ENCODE measurements around the gene GCC1. TPM values are rescaled to one million over a fixed set of nuclear protein-coding genes. Genes with fewer than 3 reads are reported as not detected.
"Not testable (repeated sequence)": the region's sequence is repeated elsewhere in the genome, so short reads cannot be mapped to it uniquely, and the experiment has no call there.

The GCC1 gene
- total RNA-seq, 1 donor from 2014 or later = 15.6 TPM

- H3K27me3 Mint-ChIP-seq = peaks cover 22% of the 10 kb centered on the region
- H3K36me3 Mint-ChIP-seq (ENCODE audit: low read depth); H3K4me3 Mint-ChIP-seq; H3K4me1 Mint-ChIP-seq; DNase-seq; H3K27ac Mint-ChIP-seq; intact Hi-C loops (cut with micrococcal nuclease); H3K9me3 Mint-ChIP-seq: not testable (repeated sequence)
Measured at GRCh38 chr7:127540461-127540860, 44.9 kb downstream of the GCC1 start.

- Mint-ChIP-seq H3K36me3 (ENCODE audit: low read depth) (no peaks in the 10 kb centered on the region), H3K9me3 (peaks cover 4% of the 10 kb centered on the region), H3K4me3 (no peak overlapping the region), H3K27ac (no peak overlapping the region), H3K27me3 (peaks cover 29% of the 10 kb centered on the region), H3K4me1 (no peaks in the 10 kb centered on the region)
- no peak for DNase-seq
- intact Hi-C loops (cut with micrococcal nuclease) = no loop called here
Measured at GRCh38 chr7:127539116-127539515, 46.3 kb downstream of the GCC1 start.

DNA sequence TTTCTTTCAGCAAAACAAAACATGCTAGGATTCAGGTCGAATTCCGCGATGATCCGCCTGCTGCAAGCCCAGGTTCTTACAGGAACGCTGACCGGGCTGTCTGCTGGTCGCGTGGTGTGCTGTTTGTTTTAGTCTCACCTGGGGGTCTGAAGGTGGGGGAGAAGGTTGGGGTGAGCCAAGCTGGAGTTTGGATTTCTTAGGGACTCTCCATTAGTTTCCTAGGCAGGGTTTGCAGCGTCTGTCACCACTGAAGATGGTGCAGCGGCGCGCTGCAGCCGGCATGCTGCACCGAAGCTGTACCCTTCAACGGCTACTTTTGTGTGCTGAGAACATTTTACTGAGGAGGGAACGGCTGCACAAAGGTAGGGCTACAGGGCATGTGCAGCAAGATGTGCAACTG is 48.7 kb downstream of the GCC1 start:
- no peaks in the 10 kb centered on the region for H3K36me3 Mint-ChIP-seq (ENCODE audit: low read depth)
- no peaks in the 10 kb centered on the region for H3K4me1 Mint-ChIP-seq
- intact Hi-C loops (cut with micrococcal nuclease) = no loop called here
- no peaks in the 10 kb centered on the region for H3K9me3 Mint-ChIP-seq
- peaks cover 28% of the 10 kb centered on the region for H3K27me3 Mint-ChIP-seq
- H3K4me3 Mint-ChIP-seq = no peak overlapping the region
- no peak for DNase-seq
- no peak overlapping the region for H3K27ac Mint-ChIP-seq

DNA sequence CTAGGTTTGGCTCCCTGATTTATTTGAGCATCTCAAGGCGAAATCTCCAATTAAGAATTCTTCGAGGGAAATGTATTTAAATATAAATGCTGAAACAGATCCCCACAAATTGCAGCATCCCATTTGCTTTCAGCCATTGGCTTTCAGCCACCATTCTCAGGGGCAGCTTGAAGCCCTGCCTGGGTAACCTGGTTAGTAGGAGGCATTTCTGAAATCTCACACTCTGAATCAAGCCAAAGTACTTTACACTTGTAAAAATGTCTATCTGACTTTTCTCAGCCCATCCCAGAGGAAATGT is 49.1 kb downstream of the GCC1 start:
- H3K27me3 Mint-ChIP-seq = peaks cover 28% of the 10 kb centered on the region
- H3K4me1 Mint-ChIP-seq = no peaks in the 10 kb centered on the region
- no peak for DNase-seq
- intact Hi-C loops (cut with micrococcal nuclease) = no loop called here
- no peak overlapping the region for H3K4me3 Mint-ChIP-seq
- no peaks in the 10 kb centered on the region for H3K36me3 Mint-ChIP-seq (ENCODE audit: low read depth)
- H3K27ac Mint-ChIP-seq = no peak overlapping the region
- H3K9me3 Mint-ChIP-seq = no peaks in the 10 kb centered on the region

- no peaks in the 10 kb centered on the region for H3K36me3 Mint-ChIP-seq (ENCODE audit: low read depth)
- no peak overlapping the region for H3K4me3 Mint-ChIP-seq
- DNase-seq = no peak
- intact Hi-C loops (cut with micrococcal nuclease) = no loop called here
- no peaks in the 10 kb centered on the region for H3K4me1 Mint-ChIP-seq
- H3K27me3 Mint-ChIP-seq = peaks cover 29% of the 10 kb centered on the region
- no peak overlapping the region for H3K27ac Mint-ChIP-seq
- H3K9me3 Mint-ChIP-seq = no peaks in the 10 kb centered on the region
Measured at GRCh38 chr7:127535546-127536393, 49.6 kb downstream of the GCC1 start.

- H3K9me3 Mint-ChIP-seq = no peaks in the 10 kb centered on the region
- H3K27ac Mint-ChIP-seq = no peak overlapping the region
- no peaks in the 10 kb centered on the region for H3K4me1 Mint-ChIP-seq
- intact Hi-C loops (cut with micrococcal nuclease) = no loop called here
- H3K27me3 Mint-ChIP-seq = peaks cover 31% of the 10 kb centered on the region
- H3K36me3 Mint-ChIP-seq (ENCODE audit: low read depth) = no peaks in the 10 kb centered on the region
- no peak for DNase-seq
- no peak overlapping the region for H3K4me3 Mint-ChIP-seq
Measured at GRCh38 chr7:127534636-127535035, 50.8 kb downstream of the GCC1 start.

DNA sequence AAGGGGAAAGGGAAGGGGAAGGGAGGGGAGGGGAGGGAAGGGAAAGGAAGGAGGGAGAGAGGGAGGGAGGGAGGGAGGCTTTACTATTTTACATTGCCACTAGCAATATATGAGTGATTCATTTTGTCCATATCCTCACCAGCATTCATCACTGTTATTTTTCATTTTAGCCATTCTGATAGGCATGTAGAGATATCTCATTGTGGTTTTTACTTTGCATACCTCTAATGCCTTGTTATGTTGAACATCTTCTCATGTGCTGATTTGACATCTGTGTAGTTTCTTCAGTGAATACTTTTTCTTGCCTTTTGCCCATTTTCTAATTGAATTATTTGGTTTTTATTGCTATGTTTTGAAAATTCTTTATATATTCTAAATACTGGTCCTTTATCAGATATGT is 52.7 kb downstream of the GCC1 start:
- DNase-seq = no peak
- Mint-ChIP-seq H3K4me1 (no peaks in the 10 kb centered on the region), H3K27ac (no peak overlapping the region), H3K36me3 (ENCODE audit: low read depth) (no peaks in the 10 kb centered on the region), H3K4me3 (no peak overlapping the region), H3K27me3 (peaks cover 41% of the 10 kb centered on the region), H3K9me3 (no peaks in the 10 kb centered on the region)
- intact Hi-C loops (cut with micrococcal nuclease) = no loop called here

DNA sequence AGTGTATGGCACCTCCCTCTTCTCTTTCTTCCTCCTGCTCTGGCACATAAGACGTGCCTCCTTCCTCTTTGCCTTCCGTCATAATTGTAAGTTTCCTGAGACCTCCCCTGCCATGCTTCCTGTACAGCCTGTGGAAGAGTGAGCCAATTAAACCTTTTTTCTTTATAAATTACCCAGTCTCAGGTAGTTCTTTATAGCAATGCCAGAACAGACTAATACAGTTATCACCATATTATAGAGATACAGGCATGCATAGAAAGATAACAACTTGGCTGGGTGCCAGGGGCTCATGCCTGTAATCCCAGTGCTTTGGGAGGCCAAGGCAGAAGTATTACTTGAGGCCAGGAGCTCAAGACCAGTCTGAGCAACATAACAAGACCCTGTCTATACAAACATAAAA is 53.2 kb downstream of the GCC1 start:
- no peaks in the 10 kb centered on the region for H3K9me3 Mint-ChIP-seq
- H3K4me3 Mint-ChIP-seq = no peak overlapping the region
- no peaks in the 10 kb centered on the region for H3K36me3 Mint-ChIP-seq (ENCODE audit: low read depth)
- intact Hi-C loops (cut with micrococcal nuclease) = no loop called here
- H3K27ac Mint-ChIP-seq = no peak overlapping the region
- no peaks in the 10 kb centered on the region for H3K4me1 Mint-ChIP-seq
- no peak for DNase-seq
- peaks cover 38% of the 10 kb centered on the region for H3K27me3 Mint-ChIP-seq

Other genes with a start within 250 kb of the GCC1 start
- 40.9 and 42.2 TPM in 2 replicates for gene ZNF800, start 192.9 kb downstream of the GCC1 start, total RNA-seq
- 117 and 120 TPM in 2 replicates for gene ARF5, start 2.8 kb upstream of the GCC1 start, total RNA-seq
- 0.54 and 1.3 TPM in 2 replicates for gene FSCN3, start 8.1 kb upstream of the GCC1 start, total RNA-seq
- not detected in 2 replicates for gene PAX4, start 32.5 kb upstream of the GCC1 start, total RNA-seq
- 275 and 295 TPM in 2 replicates for gene SND1, start 66.6 kb upstream of the GCC1 start, total RNA-seq